GM21717 (cell line): ENCODE measurements around the gene ACSL5.

Source experiments
- ATAC-seq: cut with Tn5 transposase; IDR thresholded peaks from one replicate; pipeline ENCODE4 v1.9.1; 2021; ENCODE audit warnings: mild to moderate bottlenecking, moderate library complexity; ENCODE audit not compliant: unreplicated experiment

Gene ACSL5

DNA sequence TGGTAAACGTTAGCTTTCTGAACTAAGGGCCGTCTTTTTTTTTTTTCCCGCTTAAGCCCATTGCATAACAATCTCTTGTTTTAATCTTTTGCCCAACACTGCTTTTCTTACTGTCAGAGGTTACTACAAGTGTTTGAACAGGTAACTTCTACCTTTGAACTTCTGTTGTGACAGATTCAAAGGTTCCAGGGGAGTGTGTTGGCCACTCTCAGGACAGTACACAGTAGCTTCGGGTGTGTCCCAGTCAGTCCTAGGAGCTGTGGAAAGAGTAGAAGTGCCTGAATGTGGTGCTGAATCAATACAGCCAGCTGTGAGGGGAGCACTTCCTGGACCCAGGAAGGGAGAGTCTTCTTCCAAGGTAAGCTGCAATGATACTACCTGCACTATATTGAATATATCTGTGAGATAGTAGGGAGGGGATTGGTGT, at the start of gene ACSL5:
TSS of gene ACSL5 (plus strand) at position 205 of the 427 bp plus-strand sequence. CDS start 20,831 bp downstream, outside the sequence.
- ATAC-seq = no peak

DNA sequence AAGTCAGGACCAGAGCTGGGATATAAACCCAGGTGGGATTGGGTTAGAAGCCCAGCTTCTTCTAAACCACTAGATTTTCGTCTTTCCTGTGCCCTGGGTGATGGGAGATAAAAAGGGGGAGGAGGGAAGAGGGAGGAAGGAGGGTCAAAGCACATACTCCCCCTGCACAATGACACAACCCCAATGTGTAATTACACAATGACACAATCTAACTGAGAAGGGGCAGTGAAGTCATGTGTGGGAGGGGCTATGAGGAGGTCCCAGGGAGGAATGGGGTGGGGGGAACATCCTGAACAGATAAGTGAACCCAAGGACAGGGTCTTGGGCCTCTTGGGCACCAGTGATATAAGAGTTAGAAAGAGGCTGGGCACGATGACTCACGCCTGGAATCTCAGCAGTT, 46.2 kb upstream of the ACSL5 start:
- no peak for ATAC-seq

DNA sequence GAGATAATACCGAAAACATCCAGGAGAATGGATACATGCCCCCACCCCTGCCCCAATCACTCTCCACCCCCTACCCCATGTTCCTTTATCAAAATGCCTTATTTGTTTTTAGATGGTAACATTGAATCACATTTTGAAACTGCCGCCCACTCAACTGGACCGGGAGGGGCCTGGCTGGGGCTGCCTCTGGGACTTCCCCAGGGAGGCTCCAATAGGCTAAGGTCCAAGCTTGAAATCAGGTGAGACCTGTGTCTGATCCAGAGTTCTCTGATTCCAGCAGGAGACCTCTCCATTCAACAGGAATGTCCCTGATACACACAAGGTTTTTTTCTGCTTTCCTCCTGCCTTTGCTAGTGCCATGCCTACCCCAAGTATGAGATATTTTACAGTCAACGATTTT, 43.8 kb upstream of the ACSL5 start:
- ATAC-seq = no peak

GRCh38 chr10:112330607-112331160, 43.2 kb upstream of the ACSL5 start:
- ATAC-seq = no peak

DNA sequence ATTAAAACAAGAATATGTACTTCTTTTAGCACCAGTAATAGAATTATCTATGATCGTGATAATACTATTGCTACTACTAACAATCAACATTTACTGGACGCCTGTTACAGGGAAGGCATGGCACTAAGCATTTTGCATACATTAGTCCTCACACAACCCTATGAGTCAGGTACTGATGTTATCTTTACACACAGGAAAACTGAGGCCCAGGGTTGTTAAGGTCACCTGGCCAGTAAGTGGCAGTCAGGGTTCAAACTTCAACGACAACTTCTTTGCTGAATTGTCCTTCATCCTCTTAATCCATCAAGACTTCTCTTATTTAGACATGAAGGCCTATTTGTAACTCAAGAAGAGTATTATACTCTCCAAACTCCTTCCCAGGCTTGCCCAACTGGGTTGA, 41.9 kb upstream of the ACSL5 start:
- no peak for ATAC-seq

- no peak for ATAC-seq
These were observed 41.2 kb upstream of the ACSL5 start for GRCh38 chr10:112332509-112333228.

DNA sequence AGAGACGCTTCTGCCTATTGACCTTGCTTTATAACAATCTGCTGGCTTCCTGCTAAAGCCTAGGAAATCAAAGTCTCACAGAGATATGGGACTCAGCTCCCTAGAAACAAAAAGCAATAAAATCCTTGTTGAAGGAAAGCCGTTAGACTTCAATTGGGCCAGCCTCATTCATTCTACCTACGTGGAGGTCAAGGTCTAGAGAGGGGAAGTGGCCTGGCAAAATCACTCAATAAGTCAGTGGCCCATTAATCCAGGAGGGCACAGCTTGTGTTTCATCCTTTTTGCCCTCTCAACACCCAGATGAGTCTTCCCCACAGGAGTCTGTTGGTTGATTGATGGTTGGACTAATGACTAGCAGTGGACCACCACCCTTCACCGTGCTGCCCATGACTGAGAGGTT, 40.5 kb upstream of the ACSL5 start:
- ATAC-seq = no peak

- ATAC-seq = no peak
These were observed 38.6 kb upstream of the ACSL5 start for GRCh38 chr10:112335111-112335867.

- ATAC-seq = no peak
These were observed 38.0 kb upstream of the ACSL5 start for GRCh38 chr10:112335868-112336265.

- no peak for ATAC-seq
These were observed 37.2 kb upstream of the ACSL5 start for GRCh38 chr10:112336556-112337201.

GRCh38 chr10:112338957-112339356, 35.0 kb upstream of the ACSL5 start:
- ATAC-seq = no peak

GRCh38 chr10:112340601-112341000, 33.3 kb upstream of the ACSL5 start:
- no peak for ATAC-seq

DNA sequence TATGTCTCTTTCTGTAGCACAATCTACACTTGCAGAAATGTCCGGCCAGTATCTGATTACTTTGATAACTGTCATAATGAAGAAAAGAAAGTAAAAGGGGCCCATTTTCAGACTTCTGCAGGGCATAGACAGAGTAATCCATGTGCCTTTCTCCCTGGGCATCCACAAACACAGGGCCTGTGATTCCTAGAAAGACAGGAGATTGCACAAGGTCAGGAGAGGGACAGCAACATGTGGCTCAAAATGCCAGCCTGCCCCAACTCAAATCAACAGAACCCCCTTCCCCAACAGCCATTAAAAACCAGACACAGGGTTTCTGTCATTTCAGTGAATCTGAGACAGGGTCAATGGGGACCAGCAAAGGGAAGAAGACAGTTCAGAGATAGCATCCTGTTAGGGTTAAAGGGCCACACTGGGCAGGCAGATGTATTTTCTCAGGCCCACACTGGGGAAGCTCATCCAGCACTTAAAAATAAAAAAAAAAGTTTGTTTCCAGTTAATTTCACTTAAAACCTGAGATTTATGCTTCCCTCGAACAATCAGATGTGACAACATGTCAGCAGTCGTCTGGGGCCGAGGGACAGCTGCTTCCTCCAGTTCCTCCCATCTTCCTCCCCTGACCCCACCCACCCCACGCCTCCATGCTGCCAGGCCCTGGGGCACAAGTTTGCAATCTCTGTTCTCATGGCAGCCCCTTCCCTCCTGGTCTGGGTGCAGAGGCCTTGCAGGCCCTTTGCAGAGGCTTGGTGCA, 30.7 kb upstream of the ACSL5 start:
- no peak for ATAC-seq

GRCh38 chr10:112344261-112344660, 29.7 kb upstream of the ACSL5 start:
- ATAC-seq = no peak

DNA sequence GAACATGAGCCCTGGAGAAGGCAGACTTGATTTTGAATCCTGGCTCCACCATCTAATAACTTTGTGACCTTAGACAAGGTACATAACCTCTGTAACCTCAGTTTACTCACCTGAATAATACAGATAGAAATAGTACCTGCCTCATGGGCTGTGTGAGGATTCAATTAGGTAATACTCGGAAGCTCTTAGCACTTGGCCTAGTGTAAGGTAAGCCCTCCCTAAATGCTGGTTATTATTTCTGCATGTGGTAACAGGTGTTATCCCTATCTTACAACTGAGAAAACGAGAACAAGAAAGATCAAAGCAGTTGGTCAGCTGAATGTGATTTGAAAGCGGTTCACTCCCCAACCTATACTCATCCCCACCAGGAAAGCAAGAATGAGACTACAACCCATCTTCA, 28.7 kb upstream of the ACSL5 start:
- no peak for ATAC-seq

- no peak for ATAC-seq
These were observed 28.2 kb upstream of the ACSL5 start for GRCh38 chr10:112345743-112346142.

GRCh38 chr10:112346774-112347173, 27.1 kb upstream of the ACSL5 start:
- ATAC-seq = no peak

GRCh38 chr10:112347709-112348671, 25.9 kb upstream of the ACSL5 start:
- ATAC-seq = no peak

DNA sequence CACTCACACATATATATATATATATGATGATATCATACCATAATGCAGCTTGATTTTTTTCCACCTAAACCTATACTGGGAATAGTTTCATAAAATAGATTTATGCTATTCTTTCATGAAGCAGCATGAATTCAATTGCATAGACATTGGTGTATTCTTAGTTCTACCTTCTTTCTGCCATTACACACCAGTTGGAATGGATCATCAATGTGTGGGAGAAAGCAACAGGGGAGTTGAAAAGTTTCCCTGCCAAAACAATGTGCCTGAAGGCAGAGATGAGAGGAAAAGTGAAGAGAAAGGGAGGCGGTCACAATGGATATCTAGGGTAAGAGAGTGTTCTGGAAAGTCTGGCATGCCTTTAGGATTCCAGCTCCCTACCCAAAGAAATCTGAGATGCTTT, 25.2 kb upstream of the ACSL5 start:
- no peak for ATAC-seq
